GM19238 (cell line): ENCODE measurements around the gene GLS.
"Not testable (repeated sequence)": the region's sequence is repeated elsewhere in the genome, so short reads cannot be mapped to it uniquely, and the experiment has no call there.

Source experiments
- DNase-seq: peaks from one replicate; pipeline ENCODE4 v3.0.0; 2011; ENCODE audit warnings: low spot score; ENCODE audit not compliant: insufficient read length

The GLS gene

DNA sequence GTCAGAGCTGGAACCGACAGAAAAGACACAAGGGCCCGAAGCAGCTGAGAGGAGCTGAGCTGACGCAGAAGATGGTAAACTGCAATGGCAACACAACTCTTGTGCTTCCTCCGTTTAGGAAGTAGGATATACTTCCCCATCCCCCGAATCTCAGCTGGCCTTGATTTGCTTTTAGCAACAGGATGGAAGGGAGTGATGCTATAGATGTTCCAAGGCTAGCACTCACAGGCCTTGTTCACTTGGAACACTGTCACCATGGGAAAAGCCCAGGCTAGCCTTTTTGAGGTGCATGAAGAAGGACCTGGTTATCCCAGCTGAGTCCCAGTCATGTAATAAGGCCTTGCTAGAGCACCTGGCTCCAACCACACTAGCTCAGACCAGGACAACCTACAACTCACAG lies 107.3 kb downstream of the GLS start:
- no peak for DNase-seq

DNA sequence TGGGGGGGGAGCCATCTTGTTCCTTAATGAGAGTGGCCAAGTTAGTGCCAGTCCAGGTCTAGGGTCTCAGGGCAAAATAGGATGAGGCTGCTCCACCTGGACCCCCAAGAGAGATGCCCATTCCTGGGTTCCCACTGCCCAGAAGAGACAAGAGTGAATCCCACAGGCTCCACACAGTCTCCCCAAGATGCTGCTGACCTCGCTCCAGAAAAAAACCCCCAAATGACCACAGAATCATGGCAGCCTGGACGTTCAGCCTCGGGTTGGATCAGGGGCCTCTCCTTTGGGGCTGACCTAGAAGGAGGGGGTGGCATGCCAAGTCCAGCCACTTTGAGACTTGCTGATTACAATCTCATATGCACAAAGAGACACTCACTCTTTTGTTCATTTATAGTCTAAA lies 108.3 kb downstream of the GLS start:
- no peak for DNase-seq

DNA sequence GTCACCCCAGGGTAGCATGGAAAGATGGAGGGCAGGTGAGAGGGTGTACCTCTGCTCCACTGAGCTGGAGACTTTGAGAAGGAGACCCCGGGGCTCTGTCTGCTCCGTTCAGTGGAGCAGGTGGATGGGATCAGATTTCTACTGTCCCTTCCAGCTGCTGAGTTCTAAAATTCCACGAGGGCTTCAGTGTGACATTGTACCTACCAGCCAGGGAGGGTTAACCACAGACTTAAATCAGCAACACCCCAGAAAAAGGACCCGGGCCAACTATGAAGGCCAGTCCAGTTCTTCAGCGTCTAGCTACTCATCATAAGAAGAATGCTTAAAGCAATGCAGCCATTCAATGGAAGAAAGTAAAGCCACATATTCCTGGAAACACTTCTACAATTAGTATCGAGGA lies 109.5 kb downstream of the GLS start:
- no peak for DNase-seq

DNA sequence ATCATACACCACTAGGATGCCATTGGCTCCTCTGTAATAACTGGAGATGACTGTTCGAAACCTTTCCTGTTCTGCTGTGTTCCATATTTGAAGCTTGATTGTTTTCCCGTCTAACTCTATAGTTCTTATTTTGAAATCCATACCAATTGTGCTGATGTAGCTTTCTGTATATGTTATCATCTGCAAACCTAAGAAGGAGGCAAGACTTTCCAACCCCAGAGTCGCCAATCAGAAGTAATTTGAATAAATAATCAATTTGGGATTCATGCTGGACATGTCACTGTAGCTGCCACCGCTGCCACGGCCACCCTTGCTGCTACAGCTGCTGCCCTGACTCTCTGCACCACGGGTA lies 112.6 kb downstream of the GLS start:
- DNase-seq, result no peak

DNA sequence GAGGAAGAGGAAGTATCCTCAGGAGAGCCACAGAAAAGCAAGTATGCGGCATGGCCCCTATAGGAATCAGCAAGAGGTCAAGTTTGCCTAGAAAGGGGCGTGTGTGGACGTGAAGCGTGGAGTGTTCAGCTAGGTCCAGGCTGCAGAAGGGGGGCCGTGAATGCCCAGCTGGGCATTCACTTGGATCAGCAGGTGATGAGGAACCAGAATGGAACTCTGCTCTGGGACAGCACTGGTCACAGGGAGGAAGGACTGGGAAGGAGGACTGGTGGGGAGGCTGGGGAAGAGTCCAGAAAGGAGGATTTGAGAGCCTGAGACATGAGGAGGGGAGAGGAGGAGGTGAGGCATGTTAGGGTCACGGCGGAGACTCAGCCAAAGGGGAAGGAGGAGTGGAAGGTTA lies 113.5 kb downstream of the GLS start:
- no peak for DNase-seq

DNA sequence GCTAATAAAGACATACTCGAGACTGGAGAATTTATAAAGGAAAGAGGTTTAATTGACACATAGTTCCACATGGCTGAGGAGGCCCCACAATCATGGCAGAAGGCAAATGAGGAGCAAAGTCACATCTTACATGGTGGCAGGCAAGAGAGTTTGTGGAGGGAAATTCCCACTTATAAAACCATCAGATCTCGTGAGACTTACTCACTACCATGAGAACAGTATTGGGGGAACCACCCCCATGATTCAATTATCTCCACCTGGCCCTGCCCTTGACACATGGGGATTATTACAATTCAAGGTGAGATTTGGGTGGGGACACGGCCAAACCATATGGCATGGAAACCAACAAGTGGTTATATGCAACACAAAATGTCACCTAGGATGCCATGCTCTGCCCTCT lies 114.7 kb downstream of the GLS start:
- DNase-seq, result not testable (repeated sequence)

DNA sequence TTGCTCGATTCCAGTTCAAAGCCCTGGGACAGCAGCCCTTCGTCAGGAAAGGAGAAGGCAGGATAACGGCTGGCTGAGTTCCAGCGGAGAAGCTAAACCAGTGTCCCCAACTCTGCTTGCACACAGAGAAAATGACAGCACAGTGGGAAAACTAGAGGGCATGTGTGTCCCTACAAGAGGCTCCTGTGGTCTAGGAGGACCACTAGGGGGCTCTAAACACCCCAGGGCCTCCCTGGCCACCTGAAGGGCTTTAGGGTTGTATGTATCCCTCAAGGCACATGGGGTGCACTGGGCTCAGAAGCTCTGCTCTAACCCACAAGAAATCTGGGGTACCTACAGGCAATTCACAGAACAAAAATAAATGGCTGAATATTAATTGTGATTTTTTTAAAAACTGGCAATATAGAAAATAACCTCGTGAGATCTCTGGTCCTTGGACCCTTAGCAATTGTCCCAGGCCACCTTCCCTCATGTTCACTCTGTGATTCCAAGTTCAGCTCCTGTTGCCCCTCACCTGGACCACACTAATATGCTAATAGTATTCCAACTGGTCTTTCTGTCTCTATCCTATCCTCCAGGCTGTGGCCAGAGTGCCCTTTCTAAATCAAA lies 115.8 kb downstream of the GLS start:
- DNase-seq, result no peak

DNA sequence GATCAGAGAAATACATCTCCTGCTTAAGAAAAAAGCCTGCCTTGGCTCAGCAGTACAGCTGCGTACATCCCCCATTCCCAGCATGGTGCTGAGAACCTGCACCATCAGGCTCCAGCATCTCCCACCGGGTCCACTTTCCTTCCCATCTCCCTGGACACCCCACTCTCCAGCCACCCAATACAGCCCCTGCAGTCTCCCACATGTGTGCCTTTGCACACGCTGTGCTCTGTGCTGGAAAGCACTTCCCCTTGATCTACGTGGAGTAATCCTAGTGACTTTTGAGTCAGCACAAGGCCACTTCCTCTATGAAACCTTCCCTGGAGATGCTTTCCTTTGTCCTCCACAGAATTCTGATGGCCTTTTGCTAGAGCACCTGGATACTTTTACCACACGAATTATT lies 116.3 kb downstream of the GLS start:
- DNase-seq, result no peak

DNA sequence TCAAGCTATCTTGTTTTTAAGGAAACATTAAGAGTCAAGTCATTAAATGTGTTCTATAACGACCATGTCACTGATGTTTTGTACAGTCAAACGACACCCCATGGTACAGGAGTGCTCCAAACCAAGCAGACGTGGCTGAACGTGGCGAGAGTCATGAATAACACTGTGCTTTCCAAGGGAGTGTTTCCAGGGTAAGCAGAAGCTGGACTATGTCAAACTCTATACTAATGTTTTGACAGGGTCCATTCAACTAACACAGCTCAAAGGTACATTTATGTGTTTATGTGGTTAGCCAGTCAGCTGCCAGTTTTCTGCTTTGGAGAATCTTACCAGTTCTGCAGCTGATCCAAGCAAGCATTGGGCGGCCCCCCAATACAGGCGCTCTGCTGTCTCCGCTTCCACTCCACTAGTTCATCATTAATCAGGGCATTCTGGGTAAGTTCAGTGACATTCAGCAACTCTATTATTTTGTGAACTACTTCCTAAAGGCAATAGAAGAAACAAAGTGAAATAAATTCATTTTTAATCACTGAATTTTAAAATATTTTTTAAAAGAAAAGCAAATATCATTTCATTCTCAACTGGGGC lies 117.0 kb downstream of the GLS start:
- no peak for DNase-seq

DNA sequence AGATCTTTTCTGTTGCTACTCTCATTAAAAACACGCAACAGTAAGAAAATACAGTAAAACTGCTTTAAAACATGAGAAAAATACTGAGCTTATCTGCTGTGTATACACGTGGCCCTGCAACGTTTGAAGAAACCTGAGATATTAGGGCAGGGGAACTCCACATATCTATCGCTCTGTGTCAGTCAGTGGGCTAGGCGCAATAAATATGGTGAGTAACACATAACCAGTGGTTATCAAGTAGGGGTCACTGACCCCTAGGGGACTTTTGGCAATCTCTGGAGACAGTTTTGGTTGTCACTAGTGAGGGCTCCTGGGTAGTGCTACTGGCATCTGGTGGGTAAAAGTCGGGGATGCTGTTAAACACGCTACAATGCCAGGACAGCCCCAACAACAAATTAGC lies 118.4 kb downstream of the GLS start:
- no peak for DNase-seq

DNA sequence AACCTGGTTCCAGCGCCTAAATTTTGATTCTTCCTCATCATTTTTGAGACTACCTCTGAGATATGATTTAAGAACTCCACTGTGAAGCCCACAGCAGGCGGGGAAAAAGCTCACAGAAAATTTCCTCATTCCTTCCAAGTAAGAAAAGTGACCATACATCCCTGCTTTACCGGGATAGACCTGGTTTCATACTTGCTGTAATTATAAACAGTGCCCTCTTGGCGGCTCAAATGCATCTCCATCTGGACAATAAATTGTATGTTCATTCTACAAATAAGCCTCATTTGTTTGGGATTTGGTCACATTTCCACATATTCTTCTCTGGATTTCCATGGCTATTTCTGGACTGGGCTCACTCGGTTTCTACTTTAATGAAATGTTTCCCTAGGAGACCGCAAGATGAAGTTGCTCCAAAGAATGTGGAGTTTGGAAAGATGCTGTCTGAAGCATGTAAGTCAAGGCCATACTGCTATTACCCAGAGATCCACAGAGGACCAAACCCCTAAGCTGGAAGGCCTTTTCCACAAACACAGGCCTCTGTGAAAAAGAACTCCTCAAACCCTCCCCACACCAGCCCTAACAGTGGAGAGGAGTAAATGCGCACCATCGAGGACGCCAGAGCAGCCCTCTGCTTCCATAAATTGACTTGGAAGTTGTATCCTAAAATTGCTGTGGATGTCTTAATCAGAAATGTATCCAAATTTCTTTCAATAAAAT lies 119.5 kb downstream of the GLS start:
- no peak for DNase-seq

DNA sequence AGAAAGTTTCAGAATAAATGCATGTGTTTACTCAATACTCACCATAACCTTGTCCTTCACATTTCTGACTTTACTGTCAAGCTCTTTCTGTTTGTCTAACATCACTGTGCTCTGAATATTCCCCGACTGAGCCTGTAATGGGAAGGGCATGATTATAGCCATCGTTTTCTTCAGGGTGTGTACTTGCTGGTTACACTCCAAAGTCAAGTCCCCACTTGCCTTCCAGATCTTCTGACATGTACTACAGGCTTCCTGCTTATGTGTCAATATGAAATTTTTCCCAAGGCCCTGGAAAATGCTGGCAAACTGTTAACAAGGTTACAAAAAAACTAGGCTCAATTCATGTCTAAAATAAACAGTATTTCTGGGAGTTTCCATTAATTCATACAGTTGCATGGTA lies 120.4 kb downstream of the GLS start:
- no peak for DNase-seq

DNA sequence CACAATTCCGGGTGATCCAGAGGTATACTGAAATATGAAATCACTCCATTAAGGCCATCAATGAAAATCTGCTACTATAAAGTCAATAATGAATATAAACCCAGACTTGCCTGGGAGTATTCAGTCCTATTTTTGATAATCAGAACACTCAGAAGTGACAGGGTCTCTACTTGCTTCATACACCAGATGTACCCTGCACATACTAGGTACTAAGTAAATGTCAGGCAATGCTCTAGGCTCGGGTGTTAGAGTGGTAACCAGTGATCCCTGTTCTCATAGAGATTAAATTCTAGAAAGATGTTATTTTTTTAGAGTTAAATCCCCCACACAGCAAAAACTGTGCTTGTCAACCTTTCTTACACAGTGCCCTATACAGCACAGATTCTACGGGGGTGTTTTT lies 121.0 kb downstream of the GLS start:
- no peak for DNase-seq

DNA sequence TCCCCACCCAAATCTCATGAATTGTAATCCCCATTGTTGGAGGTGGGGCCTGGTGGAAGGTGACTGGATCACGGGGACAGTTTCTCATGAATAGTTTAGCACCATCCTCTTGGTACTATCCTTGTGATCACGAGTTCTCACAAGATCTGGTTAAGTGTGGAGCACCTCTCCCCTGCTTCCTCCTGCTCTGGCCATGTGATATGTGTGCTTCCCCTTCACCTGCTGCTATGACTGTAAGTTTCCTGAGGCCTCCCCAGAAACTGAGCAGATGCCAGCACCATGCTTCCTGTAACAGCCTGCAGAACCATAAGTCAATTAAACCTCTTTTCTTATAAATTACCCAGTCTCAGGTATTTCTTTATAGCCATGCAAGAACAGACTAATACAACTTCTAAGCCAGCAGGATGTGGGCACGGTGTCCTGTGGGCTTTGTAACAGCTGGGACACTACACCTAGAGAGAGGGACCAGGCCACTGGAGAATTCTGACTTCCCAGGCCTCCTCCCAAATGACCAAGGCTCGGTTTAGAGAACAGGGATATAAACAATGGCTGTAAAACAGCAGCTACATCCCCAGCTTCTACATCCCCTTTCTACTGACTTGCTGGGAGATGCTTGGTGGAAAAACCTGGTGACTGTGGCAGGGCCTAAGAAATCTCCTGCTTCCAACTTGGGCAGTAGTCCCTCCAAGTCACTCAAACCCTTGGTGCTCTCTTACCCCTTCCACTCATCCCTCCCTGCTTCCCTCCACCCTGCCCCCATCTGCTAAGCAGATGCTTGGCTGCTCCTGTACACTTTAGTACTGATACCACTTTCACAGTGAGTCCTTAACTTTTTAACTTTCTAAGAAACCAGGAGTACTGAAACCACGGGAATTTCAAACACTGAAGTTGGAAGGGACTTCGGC lies 123.0 kb downstream of the GLS start:
- no peak for DNase-seq

DNA sequence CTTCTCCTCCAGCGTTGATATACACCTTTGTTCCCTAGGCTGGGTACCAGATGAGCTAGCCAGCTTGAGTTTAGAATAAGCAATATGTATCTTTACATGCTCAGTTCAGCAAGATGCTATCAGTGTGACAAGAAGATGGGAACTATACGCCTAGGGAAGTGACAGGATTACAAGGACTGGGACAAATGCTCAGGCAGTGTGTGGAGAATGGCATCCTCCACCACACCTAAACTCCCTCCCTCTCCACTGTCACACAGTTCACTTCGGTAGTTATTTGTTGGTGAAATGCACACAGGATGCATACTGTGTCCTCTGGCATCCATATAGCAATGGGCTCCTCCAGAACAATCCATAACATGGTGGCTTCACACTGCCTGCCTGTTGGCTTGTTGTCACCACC lies 125.7 kb downstream of the GLS start:
- no peak for DNase-seq

DNA sequence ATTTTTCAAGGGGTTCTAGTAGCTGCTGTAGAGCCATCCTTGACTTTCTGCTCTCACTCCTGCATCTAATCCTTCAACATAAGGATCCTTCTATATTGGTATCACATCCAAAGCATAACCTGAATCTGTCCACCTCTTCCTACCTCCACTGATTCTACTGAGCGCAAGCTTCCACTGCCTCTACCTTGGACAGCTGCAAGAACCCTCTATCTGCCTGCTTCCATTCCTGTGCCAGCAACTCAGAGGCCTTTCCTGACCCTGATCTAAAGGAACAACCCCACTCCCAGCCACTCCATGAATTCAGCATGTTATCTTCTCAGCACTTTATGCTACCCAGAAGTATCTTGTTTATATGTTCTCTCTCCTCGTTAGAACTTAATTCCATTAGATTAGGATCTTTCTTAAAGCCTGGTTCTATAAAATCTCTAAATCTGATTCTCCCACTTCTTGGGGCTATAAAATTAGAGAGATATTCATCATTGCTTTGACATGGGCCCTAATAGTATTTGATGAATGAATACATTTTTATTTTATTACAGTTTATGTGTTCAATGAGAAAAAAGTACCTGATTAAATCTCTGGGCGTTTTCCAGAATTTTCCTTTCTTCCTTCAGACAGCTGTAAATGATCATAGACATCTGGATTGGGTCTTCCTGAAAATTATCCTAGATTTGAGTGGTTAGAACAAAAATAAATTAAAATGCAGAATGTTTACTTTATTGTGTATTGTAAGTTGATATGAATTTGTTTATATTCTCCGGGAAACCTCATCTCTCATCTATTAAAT lies 126.6 kb downstream of the GLS start:
- DNase-seq, result no peak

DNA sequence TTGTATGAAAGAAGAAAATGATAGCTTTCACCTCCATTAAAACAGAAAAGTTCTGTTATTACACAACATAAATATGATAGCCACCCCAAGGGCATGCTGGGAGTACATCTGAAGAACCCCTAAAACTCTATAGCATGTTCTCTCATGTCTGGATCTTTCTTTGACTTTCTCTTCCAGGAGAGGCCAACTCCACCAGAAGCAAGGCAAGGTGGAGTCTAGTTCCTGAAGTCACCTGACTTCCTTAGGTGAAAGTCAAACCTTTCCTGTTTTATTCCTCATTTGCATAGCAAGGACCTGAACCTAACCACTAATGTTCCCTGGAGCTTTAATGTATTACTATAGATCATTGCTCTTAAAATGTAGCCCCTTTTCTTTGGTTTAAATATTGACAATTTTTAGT lies 127.7 kb downstream of the GLS start:
- DNase-seq, result no peak

DNA sequence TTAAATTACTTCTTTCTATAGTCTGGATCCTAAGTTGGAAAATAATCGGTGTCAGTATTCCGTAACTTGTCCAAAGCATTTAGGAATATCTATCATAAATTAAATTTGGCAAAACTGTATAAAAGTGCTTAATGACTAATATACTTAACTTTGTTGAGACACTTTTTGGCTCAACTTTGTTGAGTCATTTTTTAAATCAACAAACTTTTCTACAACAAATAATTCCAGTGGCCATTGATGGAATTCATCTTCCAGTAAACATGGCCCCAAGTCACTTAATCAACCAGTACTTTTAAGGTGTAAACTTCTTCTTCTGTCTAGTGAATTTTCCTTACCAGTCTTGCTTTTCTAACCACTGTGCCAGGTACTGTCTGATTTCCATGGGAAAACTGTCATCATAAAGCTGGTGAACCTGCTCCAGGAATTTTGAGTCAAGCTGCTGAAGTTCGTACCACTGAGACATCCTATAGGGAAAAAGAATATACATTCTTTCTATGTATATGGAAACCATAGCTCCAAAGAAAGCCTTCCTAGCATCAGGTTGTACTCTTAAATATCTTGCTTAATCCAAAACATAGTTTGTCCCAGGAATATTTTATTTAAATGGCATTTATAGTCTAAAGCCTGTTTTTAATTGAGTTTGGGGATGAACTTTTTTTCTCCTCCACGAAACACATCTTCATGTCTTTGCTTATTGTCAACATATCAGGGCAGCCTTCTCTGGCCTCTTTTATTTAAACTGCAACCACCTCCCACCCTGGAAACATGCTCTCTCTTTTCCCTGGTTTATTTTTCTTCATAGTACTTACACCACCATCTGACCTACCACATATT lies 129.1 kb downstream of the GLS start:
- no peak for DNase-seq

DNA sequence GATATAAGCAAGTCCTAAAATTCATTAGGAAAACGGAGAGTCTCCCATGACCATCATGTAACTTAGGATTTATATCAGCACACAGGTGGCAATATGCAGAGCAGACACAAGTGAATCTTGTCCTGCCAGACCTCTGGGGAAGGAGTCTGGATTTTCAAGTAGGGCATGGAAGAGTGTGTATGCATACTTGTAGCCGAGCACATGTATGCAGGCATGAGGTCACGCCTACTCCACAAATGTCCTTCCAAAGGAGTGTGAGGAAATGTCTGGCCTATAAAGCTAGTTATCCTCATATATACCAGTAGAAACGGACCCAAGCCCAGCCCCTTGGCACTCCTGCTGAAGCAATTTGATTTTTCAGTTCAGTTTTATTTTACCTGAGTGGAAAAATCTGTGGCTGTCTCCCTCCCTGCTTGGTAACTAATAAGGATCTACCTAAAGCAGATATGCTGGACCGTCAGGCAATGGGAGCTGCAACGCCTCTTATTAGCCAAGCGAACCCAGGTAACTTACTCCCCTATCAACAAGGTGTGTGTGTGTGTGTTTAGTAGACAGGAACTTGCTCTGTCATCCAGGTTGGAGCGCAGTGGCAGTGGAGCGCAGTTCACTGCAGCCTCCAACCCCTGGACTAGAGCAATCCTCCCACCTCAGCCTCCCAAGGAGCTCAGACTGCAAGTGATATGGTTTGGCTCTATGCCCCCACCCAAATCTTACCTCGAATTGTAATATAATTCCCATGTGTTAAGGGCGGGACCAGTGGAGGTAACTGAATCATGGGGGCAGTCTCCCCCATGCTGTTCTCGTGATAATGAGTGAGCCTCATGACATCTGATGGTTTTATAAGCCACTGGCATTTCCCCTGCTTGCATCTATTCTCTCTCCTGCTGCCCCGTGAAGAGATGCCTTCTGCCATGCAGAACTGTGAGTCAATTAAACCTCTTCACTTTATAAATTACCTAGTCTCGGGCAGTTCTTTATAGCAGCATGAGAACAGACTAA lies 130.6 kb downstream of the GLS start:
- DNase-seq, result no peak
